Stimulated activated CD4-positive, alpha-beta T cell treated with anti-CD3 and anti-CD28 coated beads, Interleukin-4, amount 100 ng/mL, for 48 hours (primary cell): ENCODE data around the gene SLC1A4.
"Not testable (repeated sequence)": the region's sequence is repeated elsewhere in the genome, so short reads cannot be mapped to it uniquely, and the experiment has no call there.

Experiments
- DNase-seq, 2 donors: peaks; one replicate each; pipeline ENCODE4 v3.0.0-alpha.2; 2020; ENCODE audit warnings: low read depth in 2 of 2

Gene SLC1A4

DNA sequence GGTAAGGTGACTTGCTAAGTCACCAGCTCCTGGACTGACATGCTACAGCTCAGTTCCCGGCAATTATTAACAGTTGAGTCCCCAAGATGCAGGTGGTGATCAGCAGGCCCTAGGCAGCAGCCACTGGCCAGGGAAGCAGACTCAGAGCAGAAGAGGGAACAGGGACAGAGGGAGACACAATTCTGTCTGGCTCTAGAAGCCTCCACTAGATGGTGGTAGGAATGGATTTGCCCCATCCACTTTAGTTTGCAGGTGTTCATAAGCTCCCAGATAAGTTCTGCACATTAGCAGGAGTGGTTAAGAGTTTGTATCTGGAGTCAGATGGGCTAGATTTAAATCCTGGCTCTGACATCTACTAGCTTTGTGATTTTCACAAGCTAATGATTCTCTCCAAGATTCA is 25.5 kb upstream of the SLC1A4 start:
- no peak for DNase-seq

DNA sequence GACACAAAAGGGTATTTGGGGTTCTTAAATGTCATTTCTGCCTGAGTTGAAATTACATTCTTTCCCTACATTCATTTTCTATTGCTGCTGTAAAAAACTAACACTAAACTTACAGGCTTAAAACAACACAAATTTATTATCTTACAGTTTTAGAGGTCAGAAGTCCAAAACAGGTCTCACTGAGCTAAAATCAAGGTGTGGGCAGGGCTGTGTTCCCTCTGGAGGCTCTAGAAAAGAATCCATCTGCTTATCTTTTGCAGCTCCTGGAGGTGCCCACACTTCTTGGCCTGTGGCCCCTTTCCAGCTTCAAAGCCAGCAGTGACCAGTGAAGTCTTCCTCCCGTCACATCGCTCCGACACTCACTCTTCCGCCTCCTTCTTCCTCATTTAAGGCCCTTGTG is 23.2 kb upstream of the SLC1A4 start:
- no peak for DNase-seq

DNA sequence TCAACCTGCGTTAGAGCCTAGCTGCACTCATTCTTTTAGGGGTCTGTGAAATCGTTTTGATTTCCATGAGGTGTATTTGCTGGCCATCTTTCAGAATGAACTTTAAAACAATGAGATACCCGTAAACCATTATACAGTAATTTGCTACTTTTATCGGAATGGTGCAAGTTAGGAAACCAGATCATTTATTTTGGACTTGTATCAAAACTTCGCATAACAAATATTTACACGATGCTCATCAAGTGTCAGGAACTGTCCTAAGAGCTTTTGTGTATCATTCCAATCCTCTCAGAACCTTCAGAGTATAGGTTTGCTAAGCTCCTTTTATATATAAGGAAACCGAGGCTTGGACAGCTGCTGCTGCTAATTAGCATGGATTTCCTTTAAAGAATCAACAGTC is 22.4 kb upstream of the SLC1A4 start:
- no peak for DNase-seq

- no peak for DNase-seq
Measured at GRCh38 chr2:64967601-64968000, 21.6 kb upstream of the SLC1A4 start.

- not testable (repeated sequence) for DNase-seq
Measured at GRCh38 chr2:64969086-64969485, 20.1 kb upstream of the SLC1A4 start.

DNA sequence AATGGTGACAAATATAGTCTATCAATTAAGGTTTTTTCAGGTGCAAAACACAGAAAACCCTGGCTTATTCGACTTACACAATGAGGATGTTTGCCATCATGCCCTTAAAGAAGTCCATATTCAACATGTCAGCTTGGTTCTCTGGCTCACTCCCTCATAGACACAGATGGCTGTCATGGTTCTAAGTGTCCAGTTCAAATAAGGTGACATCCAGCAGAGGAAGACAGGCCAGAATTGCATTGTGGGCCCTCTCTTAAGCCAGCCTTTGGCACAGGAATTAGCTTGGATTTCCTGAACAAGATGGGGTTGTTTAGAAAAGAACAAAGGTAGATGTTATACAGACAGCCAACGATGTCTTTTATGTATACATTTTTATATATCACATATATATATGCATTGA is 18.7 kb upstream of the SLC1A4 start:
- no peak for DNase-seq

- no peak for DNase-seq
Measured at GRCh38 chr2:64972426-64972825, 16.8 kb upstream of the SLC1A4 start.

GRCh38 chr2:64972876-64973275 is 16.3 kb upstream of the SLC1A4 start:
- DNase-seq: no peak

DNA sequence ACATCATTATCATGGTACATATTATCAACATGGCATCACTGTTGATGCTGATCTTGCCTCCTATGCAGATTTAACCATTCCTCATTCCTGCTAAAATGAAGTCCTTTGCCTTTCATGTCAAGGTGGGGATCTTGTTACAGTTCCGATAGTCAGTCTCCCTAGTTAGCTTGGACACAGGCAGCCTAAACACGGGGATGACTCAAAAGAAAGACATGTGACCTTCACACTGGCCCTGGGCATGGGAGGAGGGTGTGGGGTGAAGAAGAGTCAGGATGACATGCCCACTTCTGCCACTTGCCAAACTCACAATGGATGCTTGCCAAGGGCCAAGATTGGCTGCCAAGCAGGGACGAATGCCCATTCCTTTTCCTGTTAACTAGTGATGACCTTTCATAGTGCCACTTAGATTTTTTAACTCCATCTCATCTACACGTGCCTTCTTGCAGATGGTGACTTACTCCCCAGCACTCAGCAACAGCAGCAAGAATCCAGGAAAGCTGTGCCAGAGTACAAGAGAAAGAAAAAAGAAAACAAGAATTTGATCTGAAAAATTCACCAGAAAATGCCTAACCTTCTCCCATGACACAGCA is 13.9 kb upstream of the SLC1A4 start:
- DNase-seq: no peak

DNA sequence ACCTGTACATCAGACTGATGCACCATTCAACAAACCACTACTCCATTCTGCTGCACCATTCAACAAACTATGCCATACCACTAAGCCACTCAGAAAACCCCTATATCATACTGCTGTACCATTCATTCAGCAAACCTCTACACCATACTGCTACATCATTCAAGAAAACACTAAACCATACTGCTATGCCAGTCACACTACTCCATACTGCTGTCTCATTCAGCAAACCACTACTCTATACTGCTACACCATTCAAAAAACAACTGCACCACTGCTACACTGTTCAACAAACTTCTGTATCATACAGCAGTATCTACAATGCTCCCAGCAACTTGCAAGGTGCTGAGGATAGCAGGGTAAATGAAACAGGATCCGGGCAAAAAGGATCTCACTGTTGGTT is 12.9 kb upstream of the SLC1A4 start:
- no peak for DNase-seq

DNA sequence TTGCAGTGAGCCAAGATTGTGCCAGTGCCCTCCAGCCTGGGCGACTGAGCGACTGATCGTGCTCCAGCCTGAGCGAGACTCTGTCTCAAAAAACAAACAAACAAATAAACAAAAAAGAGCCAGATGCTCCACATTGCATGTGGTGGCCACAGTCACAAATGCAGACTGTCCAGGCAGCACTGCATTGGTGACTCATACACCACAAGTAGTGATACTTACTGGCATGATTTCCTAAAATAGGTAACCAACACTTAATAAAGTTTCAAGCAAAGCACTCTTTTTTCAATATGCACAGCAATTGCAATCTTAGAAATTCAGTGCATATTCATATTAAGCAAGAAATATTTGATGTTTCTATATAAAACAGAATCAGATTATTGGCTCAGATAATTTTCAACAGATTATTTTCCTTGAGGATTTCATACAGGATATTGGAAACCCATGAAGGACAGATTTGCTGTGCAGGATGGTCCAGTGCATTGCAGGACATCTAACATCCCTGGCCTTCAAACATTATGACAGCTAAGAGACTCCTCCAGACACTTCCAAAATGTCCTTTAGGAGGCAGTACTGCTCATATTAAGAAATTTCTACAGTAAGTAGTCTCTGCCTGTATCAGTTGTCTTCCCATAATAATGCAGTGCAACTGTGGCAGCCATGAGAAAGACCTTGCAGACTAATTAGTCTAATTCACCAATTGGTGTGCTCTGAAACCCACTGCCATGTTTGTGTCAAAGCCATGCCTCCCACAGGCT is 10.5 kb upstream of the SLC1A4 start:
- DNase-seq: no peak

DNA sequence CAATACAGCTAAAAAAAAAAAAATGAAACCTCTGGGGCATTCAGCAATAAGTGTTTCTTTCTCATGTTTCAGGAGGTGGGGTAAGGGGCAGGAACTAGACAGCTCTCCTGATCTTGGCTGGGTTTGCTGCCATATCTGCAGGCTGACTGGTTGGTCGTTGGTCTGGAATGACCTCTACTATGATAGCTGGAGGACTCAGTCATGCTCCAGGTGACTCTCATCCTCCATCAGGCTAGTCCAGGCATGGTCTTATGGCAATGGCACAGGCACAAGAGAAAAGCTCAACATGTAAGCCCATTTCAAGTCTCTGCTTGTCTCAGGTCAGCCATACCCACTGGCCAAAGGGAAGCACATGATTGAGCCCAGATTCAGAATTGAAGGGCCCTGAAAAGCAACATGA is 9.5 kb upstream of the SLC1A4 start:
- no peak for DNase-seq

DNA sequence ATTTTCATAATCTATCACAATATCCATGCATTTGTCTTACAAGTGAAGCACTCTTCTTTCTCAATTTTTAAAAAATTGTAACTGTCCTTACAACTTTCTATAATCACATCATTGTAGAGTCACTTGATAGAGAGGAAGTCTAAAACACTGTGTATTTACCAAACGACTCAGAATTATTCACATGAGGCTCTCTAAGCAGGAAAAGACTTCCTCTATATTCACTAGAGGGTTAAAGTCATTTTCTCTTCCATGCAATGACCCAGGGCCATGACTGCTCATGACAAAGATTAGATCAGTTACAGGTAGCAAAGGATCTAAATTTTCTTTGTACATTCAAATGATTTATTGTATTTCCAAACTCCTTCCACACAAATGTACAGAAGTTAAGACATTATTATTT is 9.0 kb upstream of the SLC1A4 start:
- DNase-seq: no peak

GRCh38 chr2:64982311-64982857 is 6.8 kb upstream of the SLC1A4 start:
- no peak for DNase-seq

- no peak for DNase-seq
Measured at GRCh38 chr2:64982932-64983331, 6.3 kb upstream of the SLC1A4 start.

DNA sequence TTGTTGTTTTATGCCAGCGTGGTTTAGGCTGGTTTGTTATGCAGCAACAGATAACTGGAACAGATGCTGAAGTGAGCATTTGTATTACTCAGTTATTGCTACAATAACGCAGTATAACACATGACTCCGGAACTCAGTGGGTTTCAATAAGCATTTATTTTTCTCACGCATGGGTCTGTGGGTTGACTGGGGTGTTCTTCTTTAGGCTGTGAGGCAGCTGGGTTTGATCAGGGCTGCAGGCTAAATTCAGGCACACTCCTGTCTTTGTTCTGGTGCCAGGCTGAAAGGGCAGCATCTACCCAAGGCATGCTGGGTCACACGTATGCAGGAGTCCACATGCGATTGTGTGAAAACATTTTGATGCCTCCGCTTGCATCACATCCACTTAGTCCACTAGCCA is 3.8 kb upstream of the SLC1A4 start:
- no peak for DNase-seq

- no peak for DNase-seq
Measured at GRCh38 chr2:64987001-64987955, 1.9 kb upstream of the SLC1A4 start.

DNA sequence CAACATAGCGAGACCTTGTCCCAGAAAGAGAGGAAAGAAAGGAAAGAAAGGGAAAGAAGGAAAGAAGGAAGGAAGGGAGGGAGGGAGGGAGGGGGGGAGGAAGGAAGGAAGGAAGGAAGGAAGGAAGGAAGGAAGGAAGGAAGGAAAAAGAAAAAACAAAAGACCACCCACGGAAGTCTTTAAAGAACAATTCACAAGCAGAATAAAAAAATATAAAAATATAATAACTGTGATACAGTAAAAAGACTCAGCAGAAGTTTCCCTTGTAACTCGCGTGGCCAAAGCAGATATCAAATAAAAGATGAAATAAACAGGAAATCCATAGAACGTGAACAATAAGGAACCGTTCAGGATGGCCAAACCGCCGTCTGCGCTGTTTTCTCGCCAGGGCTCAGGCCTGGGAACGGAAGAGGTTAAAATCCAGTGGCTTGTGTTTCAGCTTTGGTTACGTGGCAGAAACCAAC is 1.2 kb upstream of the SLC1A4 start:
- DNase-seq: no peak

DNA sequence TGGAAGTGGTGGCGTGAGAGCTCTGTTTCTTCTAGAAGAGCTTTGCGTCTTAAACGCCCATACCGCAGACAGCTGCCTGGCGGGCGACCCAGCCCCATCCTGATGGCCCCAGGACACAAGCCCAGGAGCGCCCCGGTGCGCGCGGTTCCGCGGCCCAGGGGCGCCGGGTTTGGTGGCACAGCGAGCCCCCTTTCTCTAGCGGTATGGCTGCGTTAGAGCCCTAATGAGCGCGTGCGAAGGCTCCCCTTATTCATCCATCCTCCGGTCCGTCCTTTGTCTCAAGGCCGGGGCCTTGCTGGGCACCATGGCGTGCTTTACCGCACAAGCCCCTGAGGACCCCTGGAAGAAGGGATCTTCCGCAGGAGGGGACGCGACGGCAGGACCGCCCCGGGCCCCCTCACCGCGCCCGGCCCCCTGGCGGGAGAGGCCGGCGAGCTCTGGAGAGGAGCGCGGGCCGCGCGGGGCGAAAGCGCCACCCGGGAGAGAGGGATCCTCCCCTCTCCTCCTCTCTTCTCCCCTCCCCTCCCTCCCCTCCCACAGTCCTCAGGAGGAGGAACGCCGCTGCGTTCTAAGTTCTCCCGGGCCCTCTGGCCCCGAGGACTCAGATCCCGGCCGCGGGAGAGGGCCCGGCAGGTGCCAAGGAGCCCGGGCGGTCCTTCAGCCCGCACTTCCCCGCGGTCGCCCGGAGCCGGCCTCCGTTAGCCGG is 626 bp upstream of the SLC1A4 start:
- DNase-seq: peak; percentile 19 to 53

- no peak for DNase-seq
Measured at GRCh38 chr2:64989982-64990614, 899 bp downstream of the SLC1A4 start.

DNA sequence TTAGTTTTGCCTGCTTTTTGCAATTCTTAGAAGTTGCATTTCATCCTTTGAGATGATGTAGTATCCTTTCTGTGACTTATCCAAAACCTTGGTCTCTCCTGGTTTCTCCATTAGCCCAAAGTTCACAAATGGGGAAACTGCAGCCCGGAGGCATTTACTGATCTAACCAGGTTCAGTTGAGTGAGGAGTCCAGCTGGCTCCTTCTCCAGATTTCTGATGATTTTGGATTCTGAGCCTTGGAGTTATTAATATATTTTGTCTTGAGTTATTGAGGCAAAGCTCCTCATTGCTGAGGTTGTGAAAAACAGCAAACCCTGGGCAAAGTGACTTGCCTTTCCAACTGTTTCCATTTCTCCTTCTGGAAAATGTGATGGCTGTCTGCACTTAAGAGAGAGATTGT is 1.7 kb downstream of the SLC1A4 start:
- no peak for DNase-seq
